Measurements from ENCODE around the gene G3BP1.
A peak's percentile ranks its signal among the peaks of the same experiment; 100 is the strongest.

Gene G3BP1

DNA sequence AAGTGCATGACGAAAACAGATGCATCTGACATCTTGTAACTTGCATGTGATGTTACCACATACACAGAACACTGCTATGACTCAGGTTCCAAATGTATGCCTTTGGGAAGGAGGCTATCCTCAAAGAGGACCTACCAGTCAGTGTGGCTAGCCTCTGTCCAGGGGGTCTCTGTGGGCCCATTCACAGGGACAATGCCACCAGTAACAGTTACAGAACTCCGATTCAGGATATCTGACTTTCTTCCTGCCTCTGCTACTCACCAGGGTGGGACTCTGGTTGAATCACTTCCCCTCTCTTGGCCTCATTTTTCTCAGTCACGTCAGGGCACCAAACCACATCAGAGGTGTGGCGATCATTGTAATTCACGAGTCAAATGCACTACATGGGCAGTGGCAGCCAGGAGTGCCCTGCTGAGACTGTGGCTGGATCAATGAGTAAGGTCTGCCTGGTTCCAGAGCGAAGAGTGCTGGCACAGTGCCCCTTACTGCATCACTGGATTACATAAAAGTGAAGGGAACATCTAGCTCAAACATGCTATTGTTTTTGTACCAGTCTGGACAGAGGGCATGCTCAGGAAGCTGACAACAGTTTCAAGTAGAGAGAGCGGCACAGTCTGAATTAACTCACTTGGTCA is 26.6 kb upstream of the G3BP1 start:
- no peak for DNase-seq
- Histone ChIP-seq H3K4me3 (ENCODE audit: low read depth, low read length) (no peak overlapping the region), H3K27me3 (no peaks in the 10 kb centered on the region), H3K4me1 (peaks cover 4% of the 10 kb centered on the region), H3K9me3 (no peaks in the 10 kb centered on the region), H3K36me3 (peaks cover 4% of the 10 kb centered on the region; the same call in 1 of the 2 replicates)
- TF ChIP-seq, protein P1, sequence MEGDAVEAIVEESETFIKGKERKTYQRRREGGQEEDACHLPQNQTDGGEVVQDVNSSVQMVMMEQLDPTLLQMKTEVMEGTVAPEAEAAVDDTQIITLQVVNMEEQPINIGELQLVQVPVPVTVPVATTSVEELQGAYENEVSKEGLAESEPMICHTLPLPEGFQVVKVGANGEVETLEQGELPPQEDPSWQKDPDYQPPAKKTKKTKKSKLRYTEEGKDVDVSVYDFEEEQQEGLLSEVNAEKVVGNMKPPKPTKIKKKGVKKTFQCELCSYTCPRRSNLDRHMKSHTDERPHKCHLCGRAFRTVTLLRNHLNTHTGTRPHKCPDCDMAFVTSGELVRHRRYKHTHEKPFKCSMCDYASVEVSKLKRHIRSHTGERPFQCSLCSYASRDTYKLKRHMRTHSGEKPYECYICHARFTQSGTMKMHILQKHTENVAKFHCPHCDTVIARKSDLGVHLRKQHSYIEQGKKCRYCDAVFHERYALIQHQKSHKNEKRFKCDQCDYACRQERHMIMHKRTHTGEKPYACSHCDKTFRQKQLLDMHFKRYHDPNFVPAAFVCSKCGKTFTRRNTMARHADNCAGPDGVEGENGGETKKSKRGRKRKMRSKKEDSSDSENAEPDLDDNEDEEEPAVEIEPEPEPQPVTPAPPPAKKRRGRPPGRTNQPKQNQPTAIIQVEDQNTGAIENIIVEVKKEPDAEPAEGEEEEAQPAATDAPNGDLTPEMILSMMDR (IDR thresholded peaks at IDR 0.05; ENCODE audit: low read depth, low read length) = no peak

DNA sequence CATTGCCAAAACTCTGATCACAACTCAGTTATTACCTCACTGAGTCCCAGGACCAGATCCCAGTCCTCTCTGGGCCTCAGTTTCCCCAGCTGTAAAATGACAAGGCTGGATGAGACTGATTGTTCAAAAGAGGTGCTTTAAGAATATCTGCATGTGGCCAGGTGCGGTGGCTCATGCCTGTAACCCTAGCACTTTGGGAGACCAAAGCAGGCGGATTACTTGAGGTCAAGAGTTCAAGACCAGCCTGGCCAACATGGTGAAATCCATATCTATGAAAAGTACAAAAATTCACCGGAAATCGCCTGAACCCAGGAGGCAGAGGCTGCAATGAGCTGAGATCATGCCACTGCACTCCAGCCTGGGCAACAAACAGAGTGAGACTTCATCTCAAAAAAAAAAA is 21.6 kb upstream of the G3BP1 start:
- Histone ChIP-seq H3K9me3 (no peaks in the 10 kb centered on the region), H3K27me3 (no peaks in the 10 kb centered on the region), H3K4me1 (no peaks in the 10 kb centered on the region), H3K4me3 (ENCODE audit: low read depth, low read length) (no peak overlapping the region), H3K36me3 (no peaks in the 10 kb centered on the region; the same call in 1 of the 2 replicates)
- TF ChIP-seq, protein P1 (IDR thresholded peaks at IDR 0.05; ENCODE audit: low read depth, low read length) = no peak
- no peak for DNase-seq

DNA sequence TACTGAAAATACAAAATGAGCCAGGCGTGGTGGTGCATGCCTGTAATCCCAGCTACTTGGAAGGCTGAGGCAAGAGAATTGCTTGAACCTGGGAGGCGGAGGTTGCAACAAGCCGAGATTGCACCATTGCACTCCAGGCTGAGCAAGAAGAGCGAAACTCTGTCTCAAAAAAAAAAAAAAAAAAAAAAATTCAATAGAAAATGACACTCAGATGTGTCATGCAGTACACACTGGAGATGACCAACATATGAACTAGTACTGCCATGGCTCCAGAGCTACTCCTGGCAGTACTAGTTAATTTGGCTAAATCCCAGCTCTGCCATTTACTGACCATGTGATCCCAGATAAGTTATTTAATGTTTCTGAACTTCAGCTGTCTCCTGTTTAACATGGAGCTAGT is 20.7 kb upstream of the G3BP1 start:
- Histone ChIP-seq H3K27me3 (no peaks in the 10 kb centered on the region), H3K4me3 (ENCODE audit: low read depth, low read length) (no peak overlapping the region), H3K36me3 (no peaks in the 10 kb centered on the region; the same call in 1 of the 2 replicates), H3K4me1 (no peaks in the 10 kb centered on the region), H3K9me3 (no peaks in the 10 kb centered on the region)
- DNase-seq = no peak
- TF ChIP-seq, protein P1 (IDR thresholded peaks at IDR 0.05; ENCODE audit: low read depth, low read length) = no peak

DNA sequence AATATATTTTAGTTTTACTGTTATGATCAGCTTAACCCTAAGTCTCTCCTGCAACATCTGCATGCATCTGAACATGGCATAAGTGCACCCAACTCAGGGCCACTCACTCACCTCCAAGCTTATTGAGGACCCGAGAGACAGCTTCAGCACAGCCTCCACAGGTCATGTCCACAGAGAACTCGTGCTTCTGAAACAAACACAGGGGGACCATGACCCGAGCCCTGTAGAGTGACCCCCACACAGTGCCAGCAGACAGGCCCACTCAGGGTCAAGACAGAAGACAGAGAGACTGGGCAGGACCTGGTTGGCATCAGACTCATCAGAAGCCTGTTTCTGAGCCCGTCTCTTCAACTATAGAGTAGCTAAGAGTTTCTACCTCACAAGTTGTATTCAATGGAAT is 20.2 kb upstream of the G3BP1 start:
- Histone ChIP-seq H3K4me1 (no peaks in the 10 kb centered on the region), H3K36me3 (no peaks in the 10 kb centered on the region)
- TF ChIP-seq, protein P1 (IDR thresholded peaks at IDR 0.05; ENCODE audit: low read depth, low read length) = no peak

DNA sequence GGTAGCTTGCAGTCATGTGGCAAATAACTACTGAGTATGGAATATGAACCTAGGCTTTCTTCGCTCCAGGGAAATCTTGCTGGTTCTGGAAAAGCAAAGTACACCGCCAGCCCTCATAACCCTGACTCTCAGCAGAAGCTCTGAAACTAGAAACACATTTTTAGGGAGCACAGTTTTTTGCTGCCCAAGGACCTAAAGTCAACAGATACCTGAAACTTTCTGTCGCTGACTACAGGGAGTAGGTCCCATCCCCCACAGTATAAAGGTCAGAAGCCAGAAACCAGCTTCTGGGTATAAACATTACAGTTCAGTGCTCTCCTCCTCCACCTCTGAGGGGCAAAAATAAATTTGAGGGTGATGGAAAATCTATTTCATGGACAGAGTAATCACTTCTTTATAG is 16.4 kb upstream of the G3BP1 start:
- no peak for DNase-seq
- H3K9me3 ChIP-seq = no peaks in the 10 kb centered on the region
- H3K4me3 ChIP-seq (ENCODE audit: low read depth, low read length) = no peak overlapping the region
- H3K36me3 ChIP-seq = no peaks in the 10 kb centered on the region
- no peaks in the 10 kb centered on the region for H3K4me1 ChIP-seq
- no peaks in the 10 kb centered on the region for H3K27me3 ChIP-seq
- TF ChIP-seq, protein P1 (IDR thresholded peaks at IDR 0.05; ENCODE audit: low read depth, low read length) = no peak

More for the DNA sequence above, 20.2 kb upstream of the G3BP1 start:
- no peaks in the 10 kb centered on the region for H3K27me3 ChIP-seq
- H3K9me3 ChIP-seq = no peaks in the 10 kb centered on the region
- H3K4me3 ChIP-seq (ENCODE audit: low read depth, low read length) = no peak overlapping the region
- DNase-seq = no peak

DNA sequence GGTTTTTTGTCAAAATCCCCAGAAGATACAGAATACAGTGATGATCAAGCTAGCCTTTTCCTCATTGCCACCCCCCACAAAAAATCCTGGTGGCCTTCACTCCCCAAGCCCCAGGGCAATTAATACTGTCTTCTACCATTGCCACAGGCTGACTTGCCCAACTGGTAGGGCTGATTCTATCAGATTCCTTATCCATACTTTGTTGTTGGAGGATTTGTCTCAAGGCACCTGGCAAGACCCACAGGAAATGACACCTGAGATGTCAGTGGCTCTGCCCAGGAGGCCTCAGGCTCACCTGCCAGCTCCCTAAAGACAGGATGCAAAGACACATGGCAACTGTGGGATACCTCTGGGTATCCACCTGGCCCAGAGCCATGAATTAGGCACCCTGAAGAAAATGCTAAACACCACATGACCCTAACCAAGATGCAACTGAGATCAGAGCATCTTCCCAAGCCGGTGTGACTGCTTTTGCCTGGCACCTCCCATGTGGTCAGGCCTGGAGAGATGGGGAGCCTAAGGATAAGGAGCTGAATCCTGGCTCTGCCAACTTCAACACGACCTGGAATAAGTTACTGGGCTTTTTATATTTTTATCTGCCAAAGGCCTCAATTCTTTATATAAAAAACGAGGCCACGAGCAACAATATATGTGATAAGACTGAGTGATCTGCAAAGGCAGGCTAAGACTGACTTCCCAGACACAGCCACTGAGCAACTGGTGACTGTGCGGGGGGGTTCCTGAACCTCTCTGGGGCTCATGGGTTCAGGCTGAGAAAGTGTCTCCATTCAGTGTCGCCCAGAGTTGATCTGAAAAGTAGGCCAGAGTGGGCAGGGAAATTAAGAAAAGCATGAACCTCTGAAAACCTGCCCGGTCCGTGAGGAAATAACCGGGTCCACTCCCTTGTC is 14.3 kb upstream of the G3BP1 start:
- no peaks in the 10 kb centered on the region for H3K9me3 ChIP-seq
- no peak for DNase-seq
- TF ChIP-seq, protein P1 (IDR thresholded peaks at IDR 0.05; ENCODE audit: low read depth, low read length) = no peak
- peak overlapping the region; percentile 94 for H3K4me3 ChIP-seq (ENCODE audit: low read depth, low read length)
- no peaks in the 10 kb centered on the region for H3K4me1 ChIP-seq
- H3K27me3 ChIP-seq = no peaks in the 10 kb centered on the region
- H3K36me3 ChIP-seq = no peaks in the 10 kb centered on the region
